BJ (cell line): ENCODE results near the gene SLC9A5. TPM values are rescaled to one million over a fixed set of nuclear protein-coding genes. Genes with fewer than 3 reads are reported as not detected.

Experiments used
- CTCF ChIA-PET: fragments of 350-600 bp; formaldehyde crosslinking; extraction: SDS; loops from one replicate; lab custom pipeline; 2021; ENCODE audit warnings: antibody characterized with exemption, inconsistent platforms; lab: Yijun Ruan, JAX
- POLR2A ChIA-PET: fragments of 300-600 bp; sonication (Branson Sonifier 250); formaldehyde crosslinking; extraction: SDS; loops from one replicate; lab custom pipeline; 2021; ENCODE audit warnings: antibody characterized with exemption; lab: Charles Lee
- DNase-seq: peaks from one replicate; pipeline ENCODE4 v3.0.0-alpha.2; 2011; ENCODE audit warnings: low read depth
- H3K27me3 ChIP-seq: 2 replicates; pipeline ENCODE4 v1.6.0; 2011; ENCODE audit warnings: low read length; ENCODE audit not compliant: control insufficient read depth, insufficient read depth
- H3K36me3 ChIP-seq: 2 replicates; pipeline ENCODE4 v1.5.1; 2011; ENCODE audit warnings: low read length; ENCODE audit not compliant: control insufficient read depth, insufficient read depth
- H3K4me3 ChIP-seq: 2 replicates; pipeline ENCODE4 v1.5.1; 2011; ENCODE audit warnings: low read depth, mild to moderate bottlenecking, control low read depth, low read length
- polyA plus RNA-seq: library from polyadenylated mRNA; depleted of rRNA; stranded (reverse); fragments of >200 nt; gene quantifications from 2 replicates; pipeline ENCODE4 v1.2.3, GENCODE V29; 2011; rRNA removed
- small RNA-seq: library from RNA; depleted of rRNA; stranded (forward); fragments of <200 nt; gene quantifications from one replicate; pipeline ENCODE3, GENCODE V24; 2012; ENCODE audit warnings: low replicate concordance, low read depth; ENCODE audit not compliant: insufficient read length
- TF ChIP-seq, protein P1 (sequence below): IDR thresholded peaks from 2 replicates; pipeline ENCODE4 v1.5.1; 2011; ENCODE audit warnings: low read depth, mild to moderate bottlenecking, control low read depth, inconsistent platforms, low read length, moderate library complexity; ENCODE audit not compliant: insufficient read depth

The SLC9A5 gene
- polyA plus RNA-seq, 1 experiment = 2.6 TPM

DNA sequence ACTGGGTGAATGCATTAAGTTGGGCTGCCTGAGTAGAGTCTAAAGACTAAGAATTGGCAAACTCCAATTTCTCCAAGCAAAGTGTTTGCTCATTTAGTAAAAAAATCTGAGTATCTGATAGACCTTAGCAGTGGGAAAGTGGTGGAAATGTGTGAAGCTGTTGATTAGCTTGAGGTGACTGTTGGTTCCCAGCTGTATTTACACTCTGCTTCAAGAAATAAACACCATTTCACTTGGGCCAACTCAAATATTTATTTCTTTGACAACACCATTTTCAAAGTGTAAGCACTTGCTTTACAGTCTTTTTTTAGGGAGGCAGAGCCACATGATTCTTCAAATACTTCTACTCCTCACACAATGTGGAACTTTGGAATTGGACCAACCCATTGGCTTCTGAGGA, 69.1 kb downstream of the SLC9A5 start:
- DNase-seq = no peak
- ChIA-PET POLR2A (no interaction called here), CTCF (interaction anchor here (1.0 kb wide), 1 partner anchor 57 kb away, joined by 3 read pairs; no protein-coding TSS in a partner anchor)
- Histone ChIP-seq H3K36me3 (no peaks in the 10 kb centered on the region), H3K4me3 (no peak overlapping the region), H3K27me3 (peaks cover 7% of the 10 kb centered on the region; the same call in 1 of the 2 replicates)
- TF ChIP-seq, protein P1, sequence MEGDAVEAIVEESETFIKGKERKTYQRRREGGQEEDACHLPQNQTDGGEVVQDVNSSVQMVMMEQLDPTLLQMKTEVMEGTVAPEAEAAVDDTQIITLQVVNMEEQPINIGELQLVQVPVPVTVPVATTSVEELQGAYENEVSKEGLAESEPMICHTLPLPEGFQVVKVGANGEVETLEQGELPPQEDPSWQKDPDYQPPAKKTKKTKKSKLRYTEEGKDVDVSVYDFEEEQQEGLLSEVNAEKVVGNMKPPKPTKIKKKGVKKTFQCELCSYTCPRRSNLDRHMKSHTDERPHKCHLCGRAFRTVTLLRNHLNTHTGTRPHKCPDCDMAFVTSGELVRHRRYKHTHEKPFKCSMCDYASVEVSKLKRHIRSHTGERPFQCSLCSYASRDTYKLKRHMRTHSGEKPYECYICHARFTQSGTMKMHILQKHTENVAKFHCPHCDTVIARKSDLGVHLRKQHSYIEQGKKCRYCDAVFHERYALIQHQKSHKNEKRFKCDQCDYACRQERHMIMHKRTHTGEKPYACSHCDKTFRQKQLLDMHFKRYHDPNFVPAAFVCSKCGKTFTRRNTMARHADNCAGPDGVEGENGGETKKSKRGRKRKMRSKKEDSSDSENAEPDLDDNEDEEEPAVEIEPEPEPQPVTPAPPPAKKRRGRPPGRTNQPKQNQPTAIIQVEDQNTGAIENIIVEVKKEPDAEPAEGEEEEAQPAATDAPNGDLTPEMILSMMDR = no peak

Small RNA genes lying within 50 kb of the gene (small RNA-seq; reads per million reads assigned to genes)
- gene MIR328 = 2.9 reads per million, percentile 36 among the genes with 10 or more reads in this experiment

Other genes with a start within 250 kb of the SLC9A5 start
- 14.7 and 28.4 TPM in 2 replicates for gene CBFB, start 219.8 kb upstream of the SLC9A5 start, polyA plus RNA-seq
- gene PHAF1, start 139.0 kb upstream of the SLC9A5 start, polyA plus RNA-seq = 20.8 and 27.7 TPM in 2 replicates
- 25.7 and 34.9 TPM in 2 replicates for gene B3GNT9, start 98.0 kb upstream of the SLC9A5 start, polyA plus RNA-seq
- 11.1 and 18.6 TPM in 2 replicates for gene TRADD, start 89.1 kb upstream of the SLC9A5 start, polyA plus RNA-seq
- gene FBXL8, start 89.0 kb upstream of the SLC9A5 start, polyA plus RNA-seq = 4.1 and 5.7 TPM in 2 replicates
- gene HSF4, start 84.2 kb upstream of the SLC9A5 start, polyA plus RNA-seq = 3.2 and 4.1 TPM in 2 replicates
- gene NOL3, start 78.4 kb upstream of the SLC9A5 start, polyA plus RNA-seq = 12.7 and 14.7 TPM in 2 replicates
- gene MATCAP1, start 65.0 kb upstream of the SLC9A5 start, polyA plus RNA-seq = 8.7 and 13.1 TPM in 2 replicates
- not detected in 2 replicates for gene EXOC3L1, start 58.8 kb upstream of the SLC9A5 start, polyA plus RNA-seq
- gene E2F4, start 56.8 kb upstream of the SLC9A5 start, polyA plus RNA-seq = 49.9 and 83.2 TPM in 2 replicates
- 0.56 and 0.97 TPM in 2 replicates for gene ELMO3, start 49.8 kb upstream of the SLC9A5 start, polyA plus RNA-seq
- 64.2 and 79.7 TPM in 2 replicates for gene TMEM208, start 21.8 kb upstream of the SLC9A5 start, polyA plus RNA-seq
- 13.2 and 23.0 TPM in 2 replicates for gene FHOD1, start 1.5 kb upstream of the SLC9A5 start, polyA plus RNA-seq
- 12.1 and 25.2 TPM in 2 replicates for gene PLEKHG4, start 30.6 kb downstream of the SLC9A5 start, polyA plus RNA-seq
- 0.06 TPM in 1 of 2 replicates, not detected in the other for gene KCTD19, start 77.8 kb downstream of the SLC9A5 start, polyA plus RNA-seq
- 0.06 TPM in 1 of 2 replicates, not detected in the other for gene LRRC36, start 77.8 kb downstream of the SLC9A5 start, polyA plus RNA-seq
- gene TPPP3, start 144.5 kb downstream of the SLC9A5 start, polyA plus RNA-seq = 0.26 and 0.64 TPM in 2 replicates
- 3.5 and 7.4 TPM in 2 replicates for gene ZDHHC1, start 167.5 kb downstream of the SLC9A5 start, polyA plus RNA-seq
- 0.07 TPM in 1 of 2 replicates, not detected in the other for gene HSD11B2, start 182.1 kb downstream of the SLC9A5 start, polyA plus RNA-seq
- gene ATP6V0D1, start 232.2 kb downstream of the SLC9A5 start, polyA plus RNA-seq = 111 and 155 TPM in 2 replicates
- gene AGRP, start 234.6 kb downstream of the SLC9A5 start, polyA plus RNA-seq = not detected in 2 replicates